Measurements from ENCODE around the gene DSG4.

DNA sequence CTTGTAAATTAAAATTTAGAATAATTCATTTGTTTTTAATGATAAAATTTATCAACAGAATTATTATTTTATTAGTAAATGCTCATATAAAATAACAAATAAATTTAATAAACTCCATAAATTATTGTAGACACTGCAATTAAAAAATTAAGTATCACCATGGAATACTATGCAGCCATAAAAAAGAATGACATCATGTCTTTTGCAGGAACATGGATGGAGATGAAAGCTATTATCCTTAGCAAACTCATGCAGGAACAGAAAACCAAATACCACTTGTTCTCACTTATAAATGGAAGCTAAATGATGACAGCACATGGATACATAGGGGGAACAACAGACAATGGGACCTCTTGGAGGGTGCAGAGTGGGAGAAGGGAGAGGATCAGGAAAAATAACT is 41.3 kb downstream of the DSG4 start:
- TF ChIP-seq, protein P1, sequence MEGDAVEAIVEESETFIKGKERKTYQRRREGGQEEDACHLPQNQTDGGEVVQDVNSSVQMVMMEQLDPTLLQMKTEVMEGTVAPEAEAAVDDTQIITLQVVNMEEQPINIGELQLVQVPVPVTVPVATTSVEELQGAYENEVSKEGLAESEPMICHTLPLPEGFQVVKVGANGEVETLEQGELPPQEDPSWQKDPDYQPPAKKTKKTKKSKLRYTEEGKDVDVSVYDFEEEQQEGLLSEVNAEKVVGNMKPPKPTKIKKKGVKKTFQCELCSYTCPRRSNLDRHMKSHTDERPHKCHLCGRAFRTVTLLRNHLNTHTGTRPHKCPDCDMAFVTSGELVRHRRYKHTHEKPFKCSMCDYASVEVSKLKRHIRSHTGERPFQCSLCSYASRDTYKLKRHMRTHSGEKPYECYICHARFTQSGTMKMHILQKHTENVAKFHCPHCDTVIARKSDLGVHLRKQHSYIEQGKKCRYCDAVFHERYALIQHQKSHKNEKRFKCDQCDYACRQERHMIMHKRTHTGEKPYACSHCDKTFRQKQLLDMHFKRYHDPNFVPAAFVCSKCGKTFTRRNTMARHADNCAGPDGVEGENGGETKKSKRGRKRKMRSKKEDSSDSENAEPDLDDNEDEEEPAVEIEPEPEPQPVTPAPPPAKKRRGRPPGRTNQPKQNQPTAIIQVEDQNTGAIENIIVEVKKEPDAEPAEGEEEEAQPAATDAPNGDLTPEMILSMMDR (conservative IDR thresholded peaks at IDR 0.05; ENCODE audit: low read depth, low read length): no peak
- TF ChIP-seq CEBPB (IDR thresholded peaks at IDR 0.05; ENCODE audit: low read depth, low read length) (no peak), SMC3 (IDR thresholded peaks at IDR 0.05; ENCODE audit: low read depth, low read length) (no peak), CHD1 (IDR thresholded peaks at IDR 0.05; ENCODE audit: low read depth, low read length) (no peak), RAD21 (IDR thresholded peaks at IDR 0.05; ENCODE audit: low read length) (no peak), POLR2A (IDR thresholded peaks at IDR 0.05; ENCODE audit: low read depth, low read length) (no peak), BHLHE40 (IDR thresholded peaks at IDR 0.05; ENCODE audit: low read depth, low read length) (no peak), RCOR1 (IDR thresholded peaks at IDR 0.05; ENCODE audit: insufficient replicate concordance, low read length) (no peak), FOS (IDR thresholded peaks at IDR 0.05; ENCODE audit: low read depth, low read length) (no peak), RFX5 (IDR thresholded peaks at IDR 0.05; ENCODE audit: low read depth, low read length) (no peak)
- TF ChIP-seq, protein P2, sequence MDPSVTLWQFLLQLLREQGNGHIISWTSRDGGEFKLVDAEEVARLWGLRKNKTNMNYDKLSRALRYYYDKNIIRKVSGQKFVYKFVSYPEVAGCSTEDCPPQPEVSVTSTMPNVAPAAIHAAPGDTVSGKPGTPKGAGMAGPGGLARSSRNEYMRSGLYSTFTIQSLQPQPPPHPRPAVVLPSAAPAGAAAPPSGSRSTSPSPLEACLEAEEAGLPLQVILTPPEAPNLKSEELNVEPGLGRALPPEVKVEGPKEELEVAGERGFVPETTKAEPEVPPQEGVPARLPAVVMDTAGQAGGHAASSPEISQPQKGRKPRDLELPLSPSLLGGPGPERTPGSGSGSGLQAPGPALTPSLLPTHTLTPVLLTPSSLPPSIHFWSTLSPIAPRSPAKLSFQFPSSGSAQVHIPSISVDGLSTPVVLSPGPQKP (IDR thresholded peaks at IDR 0.05; ENCODE audit: borderline replicate concordance, low read depth, low read length): no peak
